Testis (tissue), 2 donors: Measurements from ENCODE around the gene COA4.

Experiments used
- POLR2A ChIP-seq: fragments of 450-650 bp; IDR thresholded peaks from one replicate; pipeline ENCODE4 v1.6.1; 2017; ENCODE audit warnings: antibody characterized with exemption, mild to moderate bottlenecking, moderate library complexity
- TF ChIP-seq, protein P1 (sequence below), 3 experiments: fragments of 450-650 bp in 2 of 3; fragments of 200-600 bp in 1 of 3; sonication (generic) in 1 of 3; IDR thresholded peaks; one replicate each; pipeline ENCODE4 v1.5.1; 2016 to 2019; ENCODE audit warnings: antibody characterized with exemption in 3 of 3, mild to moderate bottlenecking in 2 of 3, moderate library complexity in 1 of 3

DNA sequence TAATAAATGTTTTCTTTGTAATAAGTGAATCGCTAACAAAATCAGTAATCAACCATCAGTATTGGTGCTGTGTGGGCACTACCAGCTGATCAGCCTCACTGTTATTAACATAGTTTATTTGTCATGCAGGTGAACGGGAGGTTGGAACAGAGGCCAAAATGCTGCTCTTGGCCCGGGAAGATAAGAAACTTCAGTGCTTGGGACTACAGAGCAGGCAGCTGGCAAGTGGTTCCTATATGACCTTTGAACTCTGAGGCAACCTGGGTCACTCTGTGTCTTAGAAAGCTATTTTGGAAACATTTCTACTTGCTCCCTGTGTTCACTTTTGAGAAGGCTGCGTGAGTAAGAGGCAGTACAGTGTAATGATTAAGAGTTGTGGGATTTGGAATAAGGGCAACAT lies 37.6 kb upstream of the COA4 start:
- TF ChIP-seq, protein P1, sequence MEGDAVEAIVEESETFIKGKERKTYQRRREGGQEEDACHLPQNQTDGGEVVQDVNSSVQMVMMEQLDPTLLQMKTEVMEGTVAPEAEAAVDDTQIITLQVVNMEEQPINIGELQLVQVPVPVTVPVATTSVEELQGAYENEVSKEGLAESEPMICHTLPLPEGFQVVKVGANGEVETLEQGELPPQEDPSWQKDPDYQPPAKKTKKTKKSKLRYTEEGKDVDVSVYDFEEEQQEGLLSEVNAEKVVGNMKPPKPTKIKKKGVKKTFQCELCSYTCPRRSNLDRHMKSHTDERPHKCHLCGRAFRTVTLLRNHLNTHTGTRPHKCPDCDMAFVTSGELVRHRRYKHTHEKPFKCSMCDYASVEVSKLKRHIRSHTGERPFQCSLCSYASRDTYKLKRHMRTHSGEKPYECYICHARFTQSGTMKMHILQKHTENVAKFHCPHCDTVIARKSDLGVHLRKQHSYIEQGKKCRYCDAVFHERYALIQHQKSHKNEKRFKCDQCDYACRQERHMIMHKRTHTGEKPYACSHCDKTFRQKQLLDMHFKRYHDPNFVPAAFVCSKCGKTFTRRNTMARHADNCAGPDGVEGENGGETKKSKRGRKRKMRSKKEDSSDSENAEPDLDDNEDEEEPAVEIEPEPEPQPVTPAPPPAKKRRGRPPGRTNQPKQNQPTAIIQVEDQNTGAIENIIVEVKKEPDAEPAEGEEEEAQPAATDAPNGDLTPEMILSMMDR (IDR thresholded peaks at IDR 0.05): no peak
- no peak for TF ChIP-seq POLR2A
